HepG2 (cell line): ENCODE measurements around the gene ITGAE. TPM values are rescaled to one million over a fixed set of nuclear protein-coding genes. Genes with fewer than 3 reads are reported as not detected.

ENCODE experiments used
- EHMT2 ChIP-seq: fragments of 200-600 bp; sonication (generic); IDR thresholded peaks from 2 replicates; pipeline ENCODE4 v1.7.0; 2017; ENCODE audit warnings: antibody characterized with exemption, low read depth, low read length, borderline replicate concordance
- FOXC1 ChIP-seq: sonication (generic); formaldehyde crosslinking; IDR thresholded peaks from 2 replicates; pipeline ENCODE4 v1.8.0; 2022; ENCODE audit warnings: mild to moderate bottlenecking, missing genetic modification reagents, borderline replicate concordance
- FOXP4 ChIP-seq: sonication (generic); formaldehyde crosslinking; IDR thresholded peaks from 2 replicates; pipeline ENCODE4 v1.4.0; 2020; ENCODE audit warnings: missing genetic modification reagents
- MBNL3 ChIP-seq: fragments of 250-450 bp; sonication (Bioruptor Pico); conservative IDR thresholded peaks from 2 replicates; pipeline ENCODE4 v1.8.0; 2022; ENCODE audit warnings: mild to moderate bottlenecking, inconsistent platforms
- MIER3 ChIP-seq: IDR thresholded peaks from 2 replicates; pipeline ENCODE4 v1.6.1; 2016; ENCODE audit warnings: missing compliant biosample characterization, borderline replicate concordance
- NFYC ChIP-seq: IDR thresholded peaks from 2 replicates; pipeline ENCODE4 v1.6.1; 2016; ENCODE audit warnings: missing genetic modification reagents, missing compliant biosample characterization
- PITX1 ChIP-seq: sonication (generic); formaldehyde crosslinking; IDR thresholded peaks from 2 replicates; pipeline ENCODE4 v1.5.1; 2020; ENCODE audit warnings: mild to moderate bottlenecking, missing genetic modification reagents
- RAD51 ChIP-seq: fragments of 450-650 bp; IDR thresholded peaks from 2 replicates; pipeline ENCODE4 v1.6.1; 2016; ENCODE audit warnings: borderline replicate concordance
- RARA ChIP-seq: IDR thresholded peaks from 2 replicates; pipeline ENCODE4 v1.6.1; 2016; ENCODE audit warnings: missing genetic modification reagents, missing compliant biosample characterization
- RBM39 ChIP-seq: fragments of 200-400 bp; formaldehyde crosslinking; IDR thresholded peaks from one replicate; pipeline ENCODE4 v1.6.1; 2018; ENCODE audit warnings: antibody characterized with exemption, mild to moderate bottlenecking, low read depth, low read length; ENCODE audit not compliant: poor library complexity, severe bottlenecking
- SNAPC4 ChIP-seq: sonication (generic); formaldehyde crosslinking; IDR thresholded peaks from 2 replicates; pipeline ENCODE4 v1.4.0; 2020; ENCODE audit warnings: mild to moderate bottlenecking, missing genetic modification reagents
- THAP7 ChIP-seq: sonication (generic); formaldehyde crosslinking; IDR thresholded peaks from 2 replicates; pipeline ENCODE4 v1.8.1; 2023; ENCODE audit warnings: mild to moderate bottlenecking, missing genetic modification reagents
- ZBTB49 ChIP-seq: sonication (generic); formaldehyde crosslinking; IDR thresholded peaks from 2 replicates; pipeline ENCODE4 v1.4.0; 2020; ENCODE audit warnings: missing genetic modification reagents, borderline replicate concordance
- ZFP36L2 ChIP-seq: sonication (generic); formaldehyde crosslinking; IDR thresholded peaks from 2 replicates; pipeline ENCODE4 v1.4.0; 2020; ENCODE audit warnings: missing genetic modification reagents
- ZFX ChIP-seq: sonication (generic); formaldehyde crosslinking; IDR thresholded peaks from 2 replicates; pipeline ENCODE4 v1.4.0; 2020; ENCODE audit warnings: mild to moderate bottlenecking, low read depth, missing genetic modification reagents, moderate library complexity
- ZNF430 ChIP-seq: sonication (generic); formaldehyde crosslinking; IDR thresholded peaks from 2 replicates; pipeline ENCODE4 v1.9.0; 2021; ENCODE audit warnings: mild to moderate bottlenecking, missing genetic modification reagents
- ZNF460 ChIP-seq: sonication (generic); formaldehyde crosslinking; IDR thresholded peaks from 2 replicates; pipeline ENCODE4 v1.5.1; 2020; ENCODE audit warnings: missing genetic modification reagents, mild to moderate bottlenecking, borderline replicate concordance
- ZNF652 ChIP-seq: IDR thresholded peaks from 2 replicates; pipeline ENCODE4 v1.6.1; 2016; ENCODE audit warnings: low read depth, borderline replicate concordance
- ZNF746 ChIP-seq: sonication (generic); formaldehyde crosslinking; IDR thresholded peaks from 2 replicates; pipeline ENCODE4 v1.8.0; 2022; ENCODE audit warnings: mild to moderate bottlenecking, missing genetic modification reagents
- ZSCAN25 ChIP-seq: sonication (generic); formaldehyde crosslinking; IDR thresholded peaks from 2 replicates; pipeline ENCODE4 v1.8.0; 2022; ENCODE audit warnings: mild to moderate bottlenecking, missing genetic modification reagents
- polyA plus RNA-seq, 8 experiments: library from polyadenylated mRNA; depleted of rRNA in 3 of 8; stranded (reverse) in 7 of 8; unstranded in 1 of 8; fragments of >200 nt; fragmentation: Illumina TruSeq in 4 of 8; extraction: Trizol in 4 of 8; gene quantifications; 2 replicates each; pipeline versions ENCODE4 v1.2.1 to v1.2.3, GENCODE V29; 2011 to 2016; ENCODE audit warnings: low read depth in 4 of 8, missing spikeins in 1 of 8, mixed read lengths in 1 of 8; ENCODE audit not compliant: insufficient read depth in 1 of 8
- total RNA-seq, 5 experiments: library from RNA; depleted of rRNA; stranded (reverse); fragments of >200 nt; fragmentation: Illumina TruSeq; extraction: Trizol; gene quantifications; 2 replicates each; pipeline ENCODE4 v1.2.3, GENCODE V29; 2016; ENCODE audit warnings: low read depth in 1 of 5

Gene ITGAE
- total and polyA plus RNA-seq, 2 of the 13 experiments (the other 11 are each of a cell fraction or from before 2014, with no cell fraction given), result 42.3 to 49.0 TPM

GRCh38 chr17:3795390-3796102 is 5.4 kb downstream of the ITGAE start (continued):
- no peak for TF ChIP-seq SNAPC4 (CRISPR knock-in tag)
- TF ChIP-seq RAD51, result no peak
- no peak; the same call in 1 of the 2 replicates for TF ChIP-seq ZSCAN25 (CRISPR knock-in tag)
- no peak for TF ChIP-seq FOXC1 (CRISPR knock-in tag)
- TF ChIP-seq MBNL3 (CRISPR knock-in tag), result no peak
- peak; percentile 75 for TF ChIP-seq FOXP4 (CRISPR knock-in tag)
- TF ChIP-seq ZNF746 (CRISPR knock-in tag), result 0 out of 2 replicates have a peak, but pooled peaks have one; percentile 19
- no peak for TF ChIP-seq THAP7 (CRISPR knock-in tag)
- TF ChIP-seq ZBTB49 (CRISPR knock-in tag), result no peak
- no peak for TF ChIP-seq EHMT2
- 0 out of 2 replicates have a peak, but pooled peaks have one; percentile 10 for TF ChIP-seq MIER3 (CRISPR knock-in tag)
- peak; percentile 38; the same call in 1 of the 2 replicates for TF ChIP-seq PITX1
- peak; percentile 14; the same call in 1 of the 2 replicates for TF ChIP-seq ZNF430
- no peak for TF ChIP-seq RBM39
- TF ChIP-seq NFYC (CRISPR knock-in tag), result no peak
- no peak for TF ChIP-seq ZFX (CRISPR knock-in tag)
- TF ChIP-seq ZNF652 (CRISPR knock-in tag), result no peak
- no peak for TF ChIP-seq ZNF460
- TF ChIP-seq ZFP36L2 (CRISPR knock-in tag), result no peak
- TF ChIP-seq RARA (CRISPR knock-in tag), result peak; percentile 63
